Measurements from ENCODE around the gene EFNA5.
"Not testable (repeated sequence)": the region's sequence is repeated elsewhere in the genome, so short reads cannot be mapped to it uniquely, and the experiment has no call there.

EFNA5 gene

DNA sequence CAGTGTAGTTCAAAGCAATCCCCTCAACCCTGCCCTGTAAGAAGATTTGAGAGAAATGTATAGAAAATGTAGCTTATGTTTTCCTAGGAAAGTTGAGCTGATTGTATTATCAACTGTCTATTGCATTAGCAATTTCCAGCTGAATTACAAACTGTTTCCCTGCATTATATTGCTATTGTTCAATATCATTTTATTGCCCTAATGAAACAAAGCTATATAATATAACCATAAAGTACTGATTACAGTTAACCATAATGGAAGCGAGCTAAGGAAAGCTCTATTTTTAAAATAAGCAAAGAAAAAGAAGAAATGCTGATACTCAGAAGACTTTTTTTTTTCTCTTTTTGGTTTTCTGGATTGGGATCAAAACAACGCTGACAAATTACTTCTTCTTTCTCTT lies 228.3 kb downstream of the EFNA5 start:
- no peak for TF ChIP-seq GATA1 (IDR thresholded peaks at IDR 0.05; ENCODE audit: low read depth, low read length)
- TF ChIP-seq POLR2A (IDR thresholded peaks at IDR 0.05; ENCODE audit: low read length), result no peak

DNA sequence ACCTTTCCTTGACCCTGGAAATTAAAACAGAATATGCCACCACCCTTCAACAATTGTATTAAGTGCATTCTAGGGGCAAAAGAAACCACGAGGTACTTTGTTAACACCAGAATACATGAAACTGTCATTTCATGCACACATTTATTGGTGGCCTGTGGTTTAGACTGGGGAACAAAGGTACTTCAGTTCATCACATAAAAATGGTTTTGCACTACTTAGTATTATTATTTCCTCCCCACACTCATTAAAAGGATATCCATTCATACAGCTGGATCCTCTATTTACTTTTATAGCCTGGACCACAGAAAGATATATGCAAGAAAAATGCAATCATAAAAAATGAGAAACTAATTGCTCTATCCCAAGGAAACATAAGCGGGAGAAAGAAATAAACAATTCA lies 230.9 kb downstream of the EFNA5 start:
- TF ChIP-seq POLR2A (IDR thresholded peaks at IDR 0.05; ENCODE audit: low read length), result no peak
- no peak for TF ChIP-seq GATA1 (IDR thresholded peaks at IDR 0.05; ENCODE audit: low read depth, low read length)
- DNase-seq, result no peak

More for the DNA sequence above, 228.3 kb downstream of the EFNA5 start:
- no peak for DNase-seq

GRCh38 chr5:107437986-107438510 lies 232.7 kb downstream of the EFNA5 start:
- no peak for DNase-seq
- TF ChIP-seq GATA1 (IDR thresholded peaks at IDR 0.05; ENCODE audit: low read depth, low read length), result no peak
- TF ChIP-seq POLR2A (IDR thresholded peaks at IDR 0.05; ENCODE audit: low read length), result no peak

- no peak for DNase-seq
- TF ChIP-seq POLR2A (IDR thresholded peaks at IDR 0.05; ENCODE audit: low read length) (no peak), GATA1 (IDR thresholded peaks at IDR 0.05; ENCODE audit: low read depth, low read length) (no peak)
Observed at GRCh38 chr5:107437154-107437553, 233.6 kb downstream of the EFNA5 start.

- TF ChIP-seq POLR2A (IDR thresholded peaks at IDR 0.05; ENCODE audit: low read length) (no peak), GATA1 (IDR thresholded peaks at IDR 0.05; ENCODE audit: low read depth, low read length) (no peak)
Observed at GRCh38 chr5:107436201-107436600, 234.5 kb downstream of the EFNA5 start.

DNA sequence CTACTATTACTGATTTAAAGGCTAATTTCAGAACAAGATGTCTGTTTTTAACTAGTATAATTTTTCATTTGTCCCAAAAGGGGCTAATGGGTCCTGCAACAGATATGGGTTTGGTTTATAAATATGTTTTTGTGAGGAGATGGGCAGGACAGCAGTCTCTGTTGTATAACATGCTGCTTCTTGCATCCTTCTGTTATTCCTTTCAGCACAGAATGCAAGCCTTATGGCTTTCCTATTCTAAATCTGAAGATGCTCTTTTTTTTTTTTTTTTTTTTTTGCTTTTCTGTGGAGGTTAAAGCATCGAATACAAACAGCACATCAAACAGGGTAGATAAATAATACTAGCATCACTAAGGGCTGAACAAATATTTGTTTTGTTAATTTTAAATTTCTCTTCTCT lies 235.7 kb downstream of the EFNA5 start:
- no peak for TF ChIP-seq POLR2A (IDR thresholded peaks at IDR 0.05; ENCODE audit: low read length)
- DNase-seq, result no peak

More at GRCh38 chr5:107436201-107436600, 234.5 kb downstream of the EFNA5 start:
- no peak for DNase-seq

DNA sequence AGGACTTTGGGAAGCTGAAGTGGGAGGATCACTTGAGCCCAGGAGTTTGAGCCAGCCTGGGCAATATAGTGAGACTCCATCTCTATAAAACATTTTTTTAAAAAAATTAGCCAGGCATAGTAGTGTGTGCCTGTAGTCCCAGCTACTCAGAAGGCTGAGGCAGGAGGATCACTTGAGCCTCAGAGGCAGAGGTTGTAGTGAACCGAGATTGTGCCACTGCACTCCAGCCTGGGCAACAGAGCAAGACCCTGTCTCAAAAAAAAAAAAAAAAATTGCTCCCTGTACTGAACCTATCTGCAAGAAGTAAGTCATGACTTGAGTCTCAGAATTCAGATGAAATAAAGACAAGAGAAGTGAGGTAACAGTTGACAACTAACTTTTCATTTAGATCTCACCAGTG lies 237.1 kb downstream of the EFNA5 start:
- DNase-seq, result not testable (repeated sequence)

- no peak for TF ChIP-seq GATA1 (IDR thresholded peaks at IDR 0.05; ENCODE audit: low read depth, low read length)
- no peak for TF ChIP-seq POLR2A (IDR thresholded peaks at IDR 0.05; ENCODE audit: low read length)
- no peak for DNase-seq
Observed at GRCh38 chr5:107431998-107432397, 238.7 kb downstream of the EFNA5 start.

DNA sequence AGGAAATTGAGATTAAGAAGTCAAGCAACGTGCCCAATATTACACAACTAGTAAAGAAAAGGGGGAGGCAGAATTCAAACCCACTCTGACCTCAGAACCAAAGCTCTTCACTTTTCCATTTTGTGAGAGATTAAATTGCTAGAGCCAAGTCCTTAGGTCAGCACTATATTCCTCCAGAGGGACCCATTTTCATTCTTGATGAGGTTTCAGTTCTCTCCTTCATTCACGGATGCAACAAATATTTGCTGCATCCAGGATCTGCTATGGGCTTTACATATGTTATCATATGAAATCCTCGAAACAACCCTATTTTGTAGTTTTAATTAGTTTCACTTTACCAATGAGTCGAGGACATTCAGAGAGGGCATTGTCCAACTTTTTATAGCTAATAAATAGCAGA lies 239.2 kb downstream of the EFNA5 start:
- TF ChIP-seq GATA1 (IDR thresholded peaks at IDR 0.05; ENCODE audit: low read depth, low read length) (no peak), POLR2A (IDR thresholded peaks at IDR 0.05; ENCODE audit: low read length) (no peak)
- DNase-seq, result no peak

GRCh38 chr5:107430071-107430625 lies 240.6 kb downstream of the EFNA5 start:
- no peak for DNase-seq
- TF ChIP-seq POLR2A (IDR thresholded peaks at IDR 0.05; ENCODE audit: low read length), result no peak
- TF ChIP-seq GATA1 (IDR thresholded peaks at IDR 0.05; ENCODE audit: low read depth, low read length), result no peak

GRCh38 chr5:107428303-107428813 lies 242.4 kb downstream of the EFNA5 start:
- DNase-seq, result no peak
- no peak for TF ChIP-seq GATA1 (IDR thresholded peaks at IDR 0.05; ENCODE audit: low read depth, low read length)
- no peak for TF ChIP-seq POLR2A (IDR thresholded peaks at IDR 0.05; ENCODE audit: low read length)

DNA sequence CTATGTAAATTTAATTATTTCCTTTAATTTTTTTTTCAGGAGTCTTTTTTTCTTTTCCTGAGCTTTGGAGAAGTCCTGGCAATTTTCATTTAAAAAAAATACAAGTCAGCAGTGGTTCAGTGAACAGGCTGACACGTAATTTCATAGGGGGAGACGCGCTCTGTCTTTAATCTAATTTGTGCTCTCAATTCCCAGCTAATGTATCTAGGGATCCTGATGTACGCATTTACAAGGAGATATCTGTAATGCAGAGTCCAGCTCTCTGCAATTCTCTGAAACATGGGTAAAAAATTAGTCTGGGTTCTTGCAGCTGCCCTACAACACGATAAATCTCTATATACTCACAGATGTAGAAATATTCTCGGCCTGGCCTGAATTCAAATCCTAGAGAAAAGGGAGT lies 243.9 kb downstream of the EFNA5 start:
- no peak for DNase-seq
- no peak for TF ChIP-seq POLR2A (IDR thresholded peaks at IDR 0.05; ENCODE audit: low read length)
- TF ChIP-seq GATA1 (IDR thresholded peaks at IDR 0.05; ENCODE audit: low read depth, low read length), result no peak

GRCh38 chr5:107426209-107426608 lies 244.5 kb downstream of the EFNA5 start:
- DNase-seq, result no peak
- TF ChIP-seq GATA1 (IDR thresholded peaks at IDR 0.05; ENCODE audit: low read depth, low read length), result no peak
- no peak for TF ChIP-seq POLR2A (IDR thresholded peaks at IDR 0.05; ENCODE audit: low read length)

- TF ChIP-seq GATA1 (IDR thresholded peaks at IDR 0.05; ENCODE audit: low read depth, low read length) (no peak), POLR2A (IDR thresholded peaks at IDR 0.05; ENCODE audit: low read length) (no peak)
- no peak for DNase-seq
Observed at GRCh38 chr5:107425541-107426031, 245.2 kb downstream of the EFNA5 start.

DNA sequence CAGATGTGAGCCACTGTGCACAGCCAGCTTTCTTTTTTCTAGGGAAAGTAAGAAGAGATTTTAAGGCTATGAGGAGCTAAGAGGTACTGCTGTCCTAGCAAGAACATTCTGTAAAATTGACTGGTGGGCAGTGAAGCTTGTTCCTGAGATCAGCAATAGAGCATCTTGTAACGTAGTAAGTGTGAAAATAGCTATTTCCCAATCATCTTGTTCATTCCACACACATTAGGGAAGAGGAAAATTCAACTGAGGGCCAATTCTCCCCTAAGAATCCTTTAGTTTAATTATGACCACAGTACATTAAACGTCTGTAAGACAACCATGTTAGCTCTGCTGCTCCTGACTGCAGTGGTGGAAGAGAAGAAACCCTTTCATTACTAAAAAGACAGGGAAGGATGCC lies 246.2 kb downstream of the EFNA5 start:
- DNase-seq, result no peak
- TF ChIP-seq POLR2A (IDR thresholded peaks at IDR 0.05; ENCODE audit: low read length) (no peak), GATA1 (IDR thresholded peaks at IDR 0.05; ENCODE audit: low read depth, low read length) (no peak)

All from erythroblast (primary cell).